Bronchial epithelial cell (primary cell): ENCODE data around the gene PLCD1. TPM values are rescaled to one million over a fixed set of nuclear protein-coding genes. Genes with fewer than 3 reads are reported as not detected.

Experiments
- DNase-seq: peaks from one replicate; pipeline ENCODE4 v3.0.0-alpha.2; 2010; ENCODE audit warnings: low read depth
- FAIRE-seq: peaks from 2 replicates; lab custom pipeline; 2011; peaks lifted over from hg19 to GRCh38; lab: Jason Lieb, UNC
- H3K27me3 ChIP-seq: 2 replicates; pipeline ENCODE4 v1.5.1; 2011; ENCODE audit warnings: low read length; ENCODE audit not compliant: control insufficient read depth, insufficient read depth
- H3K36me3 ChIP-seq: 2 replicates; pipeline ENCODE4 v1.5.1; 2011; ENCODE audit warnings: low read length; ENCODE audit not compliant: control insufficient read depth, insufficient read depth
- H3K4me3 ChIP-seq: 2 replicates; pipeline ENCODE4 v1.5.1; 2011; ENCODE audit warnings: mild to moderate bottlenecking, low read depth, low read length, control low read depth
- total RNA-seq: library from RNA; depleted of rRNA; stranded (reverse); fragments of >200 nt; gene quantifications from 2 replicates; pipeline ENCODE4 v1.2.1, GENCODE V29; 2014
- TF ChIP-seq, protein P1 (sequence below): IDR thresholded peaks from 2 replicates; pipeline ENCODE4 v1.5.1; 2011; ENCODE audit warnings: mild to moderate bottlenecking, moderate library complexity, low read length, control low read depth, inconsistent platforms; ENCODE audit not compliant: insufficient read depth, severe bottlenecking

The PLCD1 gene
- total RNA-seq, 1 donor from 2014 or later: 24.2 TPM

DNA sequence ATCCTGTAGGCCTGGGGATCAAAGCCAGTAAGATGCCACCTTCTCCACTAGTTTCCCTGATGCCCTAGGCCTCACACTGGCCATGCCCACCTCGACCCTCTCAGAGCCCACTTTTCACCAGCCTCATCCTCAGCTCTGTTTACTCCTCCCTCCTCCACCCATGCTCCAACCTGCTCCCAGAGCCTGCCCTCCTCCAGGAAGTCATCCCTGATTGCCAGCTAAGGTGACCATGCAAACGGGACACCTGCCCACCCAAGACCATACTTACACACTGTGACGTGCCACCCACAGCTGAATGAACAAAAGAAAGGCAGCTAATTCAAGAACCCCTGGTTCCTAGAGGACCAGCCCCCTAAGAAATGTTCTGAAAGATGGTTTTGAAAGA, 9.1 kb downstream of the PLCD1 start:
- DNase-seq (no peak), FAIRE-seq (no peak)
- H3K4me3 ChIP-seq: no peak overlapping the region
- TF ChIP-seq, protein P1, sequence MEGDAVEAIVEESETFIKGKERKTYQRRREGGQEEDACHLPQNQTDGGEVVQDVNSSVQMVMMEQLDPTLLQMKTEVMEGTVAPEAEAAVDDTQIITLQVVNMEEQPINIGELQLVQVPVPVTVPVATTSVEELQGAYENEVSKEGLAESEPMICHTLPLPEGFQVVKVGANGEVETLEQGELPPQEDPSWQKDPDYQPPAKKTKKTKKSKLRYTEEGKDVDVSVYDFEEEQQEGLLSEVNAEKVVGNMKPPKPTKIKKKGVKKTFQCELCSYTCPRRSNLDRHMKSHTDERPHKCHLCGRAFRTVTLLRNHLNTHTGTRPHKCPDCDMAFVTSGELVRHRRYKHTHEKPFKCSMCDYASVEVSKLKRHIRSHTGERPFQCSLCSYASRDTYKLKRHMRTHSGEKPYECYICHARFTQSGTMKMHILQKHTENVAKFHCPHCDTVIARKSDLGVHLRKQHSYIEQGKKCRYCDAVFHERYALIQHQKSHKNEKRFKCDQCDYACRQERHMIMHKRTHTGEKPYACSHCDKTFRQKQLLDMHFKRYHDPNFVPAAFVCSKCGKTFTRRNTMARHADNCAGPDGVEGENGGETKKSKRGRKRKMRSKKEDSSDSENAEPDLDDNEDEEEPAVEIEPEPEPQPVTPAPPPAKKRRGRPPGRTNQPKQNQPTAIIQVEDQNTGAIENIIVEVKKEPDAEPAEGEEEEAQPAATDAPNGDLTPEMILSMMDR: no peak
- no peaks in the 10 kb centered on the region for H3K27me3 ChIP-seq
- peaks cover 32% of the 10 kb centered on the region for H3K36me3 ChIP-seq

DNA sequence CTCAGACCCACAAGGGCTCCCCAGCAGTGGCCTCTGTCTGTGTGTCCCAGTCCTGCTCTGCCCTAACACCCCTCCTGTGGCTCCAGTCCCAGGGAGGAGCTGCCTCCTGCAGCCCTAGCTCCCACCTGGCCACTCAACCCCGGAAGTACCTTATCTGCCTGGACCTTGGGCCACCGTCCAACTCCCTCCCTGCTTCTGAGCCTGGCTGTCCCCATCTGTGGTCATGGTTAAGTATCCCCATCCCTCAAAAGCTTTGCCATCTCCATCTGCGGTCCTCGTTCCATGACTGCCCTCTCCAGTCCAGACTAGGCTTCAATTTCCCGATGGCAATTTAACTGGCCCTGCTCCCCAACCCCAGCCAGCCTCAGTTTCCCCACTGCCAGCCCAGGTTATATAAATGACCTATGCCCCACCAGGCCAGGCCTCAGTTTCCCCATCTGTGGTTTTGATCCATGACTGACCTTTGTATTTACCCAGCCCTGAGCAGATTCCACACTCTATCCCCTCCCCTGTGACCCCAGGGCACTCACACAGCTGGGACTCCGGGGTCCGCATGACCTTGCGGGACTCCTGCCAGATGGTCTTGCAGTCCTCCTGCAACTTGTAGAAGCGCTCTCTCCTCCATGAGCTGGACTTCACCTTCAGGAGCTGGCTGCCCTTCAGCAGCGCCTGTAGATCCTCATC, 9.6 kb downstream of the PLCD1 start:
- H3K27me3 ChIP-seq: no peaks in the 10 kb centered on the region
- no peak for FAIRE-seq
- TF ChIP-seq, protein P1: no peak
- H3K4me3 ChIP-seq: no peak overlapping the region
- no peak for DNase-seq
- peaks cover 34% of the 10 kb centered on the region for H3K36me3 ChIP-seq

DNA sequence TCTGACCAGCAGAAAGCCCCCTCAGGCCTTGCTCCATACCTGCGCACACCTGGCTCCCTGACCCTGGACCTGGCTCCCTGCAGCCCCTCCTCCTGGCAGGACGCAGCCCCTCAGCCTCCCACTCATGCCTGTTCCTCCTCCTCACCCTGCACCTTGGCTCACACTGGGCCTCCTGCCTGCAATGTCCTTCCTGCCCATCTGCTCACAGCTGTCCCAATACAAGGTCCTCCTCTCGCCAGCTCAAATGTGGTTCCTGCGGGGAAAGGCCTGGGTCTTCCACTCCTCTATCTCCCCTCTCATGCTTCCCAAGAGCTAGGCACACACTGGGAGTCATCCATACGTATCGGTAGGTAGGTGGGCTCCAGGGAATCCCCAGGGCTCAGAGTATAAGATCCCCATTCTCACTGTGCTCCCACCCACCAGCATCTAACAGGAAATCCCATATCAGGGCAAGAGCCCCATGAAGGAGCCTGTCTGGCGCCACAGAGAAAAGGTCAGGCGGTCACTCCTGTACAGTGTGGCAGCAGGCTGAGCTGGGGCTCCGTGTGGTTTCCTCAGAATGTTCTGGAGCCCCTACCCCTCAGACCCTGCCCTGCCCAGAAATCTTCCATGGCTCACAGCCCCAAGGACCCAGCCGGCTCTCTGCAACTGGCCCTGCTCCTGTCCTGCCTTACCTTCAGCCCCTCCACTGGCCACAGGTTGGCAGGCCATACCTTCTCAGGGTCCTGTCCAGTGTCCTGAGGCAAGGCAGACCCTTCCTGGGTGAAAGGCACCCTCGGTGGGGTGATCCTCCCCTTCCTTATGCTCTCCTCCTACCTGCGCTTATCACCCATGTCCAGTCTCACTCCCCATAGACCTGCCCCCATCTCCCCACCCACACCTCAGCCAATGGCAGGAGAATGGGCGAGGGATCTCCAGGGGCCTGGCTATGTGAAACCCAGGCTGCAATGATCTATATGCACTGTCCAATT, 10.9 kb downstream of the PLCD1 start:
- no peak overlapping the region for H3K4me3 ChIP-seq
- FAIRE-seq (no peak), DNase-seq (no peak)
- H3K27me3 ChIP-seq: no peaks in the 10 kb centered on the region
- TF ChIP-seq, protein P1: no peak
- H3K36me3 ChIP-seq: peaks cover 34% of the 10 kb centered on the region

DNA sequence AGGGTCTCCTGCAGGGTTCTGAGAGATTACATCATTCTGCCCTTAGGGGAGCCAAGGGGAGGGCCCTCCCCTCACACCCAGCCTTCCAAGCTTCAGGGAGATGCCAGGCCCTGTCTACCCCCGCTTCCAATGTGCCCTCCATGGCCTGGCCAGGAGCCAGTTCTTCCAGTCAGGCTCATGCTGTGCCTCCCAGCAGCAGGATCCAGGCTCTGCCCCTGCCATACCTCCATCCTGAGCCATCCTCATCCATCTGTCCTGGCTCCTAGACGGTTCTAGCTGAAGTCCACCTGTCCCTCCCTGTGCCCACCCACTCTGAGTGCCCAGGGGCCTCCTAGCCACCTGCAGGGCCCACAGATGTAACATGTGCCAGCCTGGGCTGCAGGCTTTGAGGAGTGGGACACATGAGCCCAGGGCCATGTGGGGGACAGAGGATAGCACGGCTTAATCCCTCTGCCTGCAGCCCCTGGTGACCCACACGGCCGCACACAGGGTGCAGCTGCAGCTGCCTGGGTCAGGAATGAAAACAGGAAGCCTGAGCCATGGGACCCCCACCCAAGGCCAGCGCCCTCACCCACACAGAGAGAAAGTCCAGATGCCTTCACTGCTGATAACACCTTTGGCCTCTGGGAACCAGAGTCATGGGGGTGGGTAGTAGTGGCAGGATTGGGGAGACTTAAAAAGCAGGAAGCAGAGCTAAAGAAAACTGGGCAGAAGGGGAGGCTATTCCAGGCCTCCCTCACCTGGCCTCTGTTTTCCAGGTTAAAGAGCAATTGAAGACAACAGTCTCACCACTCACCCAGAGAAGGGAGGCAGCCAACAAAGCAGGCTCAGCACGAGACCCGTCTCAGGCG, 11.8 kb downstream of the PLCD1 start:
- Histone ChIP-seq H3K4me3 (no peak overlapping the region), H3K27me3 (no peaks in the 10 kb centered on the region), H3K36me3 (peaks cover 34% of the 10 kb centered on the region)
- FAIRE-seq (no peak), DNase-seq (no peak)
- TF ChIP-seq, protein P1: no peak

DNA sequence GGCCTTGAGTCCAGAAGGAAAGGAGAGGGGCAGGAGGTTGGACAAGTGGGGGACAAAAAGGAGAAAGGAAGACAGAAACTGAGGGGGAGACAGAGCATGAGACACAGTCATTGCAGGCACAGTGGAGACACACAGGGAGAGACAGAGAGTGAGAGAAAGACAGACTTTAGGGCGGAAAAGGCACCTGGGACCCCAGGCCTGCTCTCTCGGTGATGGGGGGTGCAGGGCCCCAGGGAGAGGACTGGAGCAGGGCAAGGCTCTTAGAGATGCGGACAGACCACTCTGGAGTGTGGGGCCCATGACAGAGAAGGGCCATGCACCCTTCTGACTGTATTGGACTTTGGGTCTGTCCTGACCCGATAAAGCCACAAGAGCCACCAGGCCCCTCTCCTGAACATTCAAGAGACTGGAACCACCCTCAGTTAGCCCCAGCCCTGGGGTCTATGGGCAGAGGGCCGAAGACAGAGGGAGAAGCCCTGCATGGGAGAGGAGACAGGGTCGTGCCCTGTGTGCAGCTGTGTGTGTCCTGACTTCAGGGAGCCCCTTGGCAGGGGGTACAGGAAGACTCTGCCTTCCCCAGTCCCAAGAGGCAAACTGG, 12.5 kb downstream of the PLCD1 start:
- H3K27me3 ChIP-seq: no peaks in the 10 kb centered on the region
- H3K36me3 ChIP-seq: peaks cover 34% of the 10 kb centered on the region
- TF ChIP-seq, protein P1: no peak
- DNase-seq (no peak), FAIRE-seq (no peak)
- no peak overlapping the region for H3K4me3 ChIP-seq
